Smooth muscle cell of trachea (primary cell): ENCODE data around the gene ZNF608. TPM values are rescaled to one million over a fixed set of nuclear protein-coding genes. Genes with fewer than 3 reads are reported as not detected.

Experiments used
- total RNA-seq: library from RNA; depleted of rRNA; stranded (reverse); fragments of >200 nt; gene quantifications from 2 replicates; pipeline ENCODE4 v1.2.1, GENCODE V29; 2014

Gene ZNF608
- total RNA-seq, result 13.4 and 17.3 TPM in 2 replicates

GRCh38 chr5:124745928-124746915, at the start of gene ZNF608:
ZNF608 (minus strand) TSS chr5:124746639; CDS start chr5:124744989, 1,650 bp downstream.

